Naive thymus-derived CD4-positive, alpha-beta T cell (primary cell): ENCODE data around the gene MBD5. TPM values are rescaled to one million over a fixed set of nuclear protein-coding genes. Genes with fewer than 3 reads are reported as not detected.

Source experiments
- ATAC-seq: fragments of 150-1000 bp; cut with Tn5 transposase; 2 replicates; pipeline ENCODE4 v1.10.0; 2021; ENCODE audit warnings: mild to moderate bottlenecking, moderate library complexity
- CTCF ChIA-PET: fragments of 350-600 bp; sonication (Branson Sonifier 250); formaldehyde crosslinking; loops from one replicate; lab custom pipeline; 2021; ENCODE audit warnings: antibody characterized with exemption; lab: Charles Lee
- POLR2A ChIA-PET: fragments of 350-600 bp; sonication (Branson Sonifier 250); formaldehyde crosslinking; loops from one replicate; lab custom pipeline; 2021; ENCODE audit warnings: antibody characterized with exemption, inconsistent platforms; lab: Charles Lee
- DNase-seq, 9 donors: peaks; one replicate each; pipeline versions ENCODE4 v3.0.0 to v3.0.0-alpha.2; 2020 to 2022; ENCODE audit warnings: mixed read lengths in 1 of 9
- H3K27ac ChIP-seq: one replicate; pipeline ENCODE4 v1.7.0; 2013; ENCODE audit warnings: mild to moderate bottlenecking, low read depth, low read length, moderate library complexity
- H3K27me3 ChIP-seq, 2 donors: one replicate each; pipeline ENCODE4 v1.7.0; 2013; ENCODE audit warnings: low read length in 2 of 2, mild to moderate bottlenecking in 2 of 2, moderate library complexity in 2 of 2; ENCODE audit not compliant: control insufficient read depth in 2 of 2, insufficient read depth in 2 of 2
- H3K36me3 ChIP-seq, 3 experiments: 1 replicate in 2 of 3; 2 replicates in 1 of 3; pipeline ENCODE4 v1.7.0; 2013; ENCODE audit warnings: low read length in 3 of 3, mild to moderate bottlenecking in 3 of 3, moderate library complexity in 1 of 3; ENCODE audit not compliant: insufficient read depth in 3 of 3, control insufficient read depth in 2 of 3
- H3K4me1 ChIP-seq, 2 donors: one replicate each; pipeline ENCODE4 v1.7.0; 2013; ENCODE audit warnings: low read length in 2 of 2, mild to moderate bottlenecking in 2 of 2, moderate library complexity in 1 of 2; ENCODE audit not compliant: control insufficient read depth in 2 of 2, insufficient read depth in 2 of 2
- H3K4me3 ChIP-seq: 2 replicates; pipeline ENCODE4 v1.7.0; 2013; ENCODE audit warnings: mild to moderate bottlenecking, low read length
- H3K9me3 ChIP-seq, 3 experiments: 1 replicate in 2 of 3; 2 replicates in 1 of 3; pipeline ENCODE4 v1.7.0; 2013; ENCODE audit warnings: low read length in 3 of 3; ENCODE audit not compliant: control insufficient read depth in 2 of 3
- H3K27ac Mint-ChIP-seq, 9 donors: one replicate each; pipeline ENCODE4 v1.8.0; 2020 to 2022; ENCODE audit warnings: mixed read lengths in 9 of 9, mild to moderate bottlenecking in 8 of 9, moderate library complexity in 5 of 9, inconsistent platforms in 2 of 9
- H3K27me3 Mint-ChIP-seq, 5 donors: one replicate each; pipeline ENCODE4 v1.8.0; 2021 to 2022; ENCODE audit warnings: mixed read lengths in 5 of 5, mild to moderate bottlenecking in 1 of 5
- H3K36me3 Mint-ChIP-seq, 5 donors: one replicate each; pipeline ENCODE4 v1.8.0; 2020 to 2022; ENCODE audit warnings: mixed read lengths in 5 of 5, mild to moderate bottlenecking in 3 of 5, inconsistent platforms in 1 of 5
- H3K4me1 Mint-ChIP-seq, 7 donors: one replicate each; pipeline ENCODE4 v1.8.0; 2020 to 2022; ENCODE audit warnings: mixed read lengths in 7 of 7, mild to moderate bottlenecking in 3 of 7, inconsistent platforms in 1 of 7
- H3K4me3 Mint-ChIP-seq, 10 donors: one replicate each; pipeline ENCODE4 v1.8.0; 2020 to 2022; ENCODE audit warnings: mild to moderate bottlenecking in 10 of 10, mixed read lengths in 10 of 10, moderate library complexity in 6 of 10, inconsistent platforms in 2 of 10
- H3K9me3 Mint-ChIP-seq, 11 donors: one replicate each; pipeline ENCODE4 v1.8.0; 2020 to 2022; ENCODE audit warnings: mixed read lengths in 11 of 11, mild to moderate bottlenecking in 4 of 11, inconsistent platforms in 1 of 11, moderate library complexity in 1 of 11
- intact Hi-C, 2 donors: fragments of 100-400 bp; cut with micrococcal nuclease; formaldehyde crosslinking; loops; one replicate each; pipeline ENCODE4 v1.15.1; 2023
- polyA plus RNA-seq, 2 donors: library from polyadenylated mRNA; unstranded; fragments of 300-500 nt; fragmentation: Illumina TruSeq; gene quantifications; one replicate each; pipeline ENCODE4 v1.2.3, GENCODE V29; 2021
- total RNA-seq, 6 experiments: library from RNA in 5 of 6; stranded (reverse) in 5 of 6; gene quantifications; 1 replicate in 5 of 6; 2 replicates in 1 of 6; pipeline ENCODE4 v1.2.3 and lab custom pipeline; 2021 to 2026

MBD5 gene
- total and polyA plus RNA-seq, 7 experiments from 2014 or later = 14.6 to 76.8 (median 58.6) TPM

DNA sequence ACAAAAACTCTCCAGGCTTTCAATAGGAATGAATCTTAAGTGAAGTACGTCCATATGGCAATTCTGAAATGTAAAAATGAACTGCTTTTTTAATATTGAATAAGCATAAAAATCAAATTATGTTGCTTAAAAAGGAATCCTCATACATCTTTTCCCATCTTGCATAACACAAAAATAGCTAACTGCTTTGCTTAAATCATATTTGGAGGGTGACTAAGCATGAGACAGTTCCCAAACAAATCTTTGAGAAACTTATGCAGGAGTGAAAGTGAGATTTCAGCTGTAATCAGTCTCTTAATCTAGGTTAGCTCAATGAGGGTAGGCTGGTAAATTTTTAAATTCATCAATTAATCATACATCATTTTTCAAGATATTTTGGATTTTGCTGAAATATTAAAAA lies 111.5 kb downstream of the MBD5 start:
- Histone ChIP-seq H3K27me3 (no peaks in the 10 kb centered on the region), H3K9me3 (no peaks in the 10 kb centered on the region), H3K4me1 (no peaks in the 10 kb centered on the region), H3K27ac (no peak overlapping the region), H3K36me3 (no peaks in the 10 kb centered on the region), H3K4me3 (no peak overlapping the region)
- ATAC-seq (no peak), DNase-seq (no peak)
- no peaks in the 10 kb centered on the region for H3K27me3 Mint-ChIP-seq
- H3K4me1 Mint-ChIP-seq = peaks cover 0 to 29% (median 4%) of the 10 kb centered on the region in 7 donors
- peaks cover 0 to 10% (median 4%) of the 10 kb centered on the region in 5 donors for H3K36me3 Mint-ChIP-seq
- intact Hi-C loops = no loop called here
- ChIA-PET CTCF (no interaction called here), POLR2A (no interaction called here)
- H3K4me3 Mint-ChIP-seq = no peak overlapping the region
- H3K9me3 Mint-ChIP-seq = peaks cover 0 to 2% (median 0%) of the 10 kb centered on the region in 11 donors
- H3K27ac Mint-ChIP-seq = no peak overlapping the region

DNA sequence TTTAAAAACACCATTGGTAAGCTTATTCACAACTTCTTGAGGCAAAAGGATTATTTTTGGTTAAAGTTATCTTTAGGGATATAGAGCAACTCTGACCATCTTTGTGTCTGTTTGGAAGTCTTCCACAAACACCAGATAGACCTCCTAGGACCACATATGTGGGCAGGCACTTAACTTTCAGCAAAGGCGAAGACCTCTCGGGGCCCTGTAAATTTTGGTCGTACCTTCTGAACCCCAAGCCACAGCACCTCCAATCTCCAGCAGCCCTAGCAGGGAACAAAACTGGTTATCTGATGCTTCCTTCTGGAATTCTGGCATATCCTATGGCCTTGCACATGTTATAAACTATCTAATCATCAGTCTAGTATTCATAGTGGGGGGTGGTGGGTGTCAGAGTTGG lies 114.8 kb downstream of the MBD5 start:
- Mint-ChIP-seq H3K27me3 (no peaks in the 10 kb centered on the region), H3K4me3 (no peak overlapping the region), H3K27ac (no peak overlapping the region), H3K4me1 (peaks cover 0 to 20% (median 0%) of the 10 kb centered on the region in 7 donors), H3K9me3 (peaks cover 0 to 2% (median 0%) of the 10 kb centered on the region in 11 donors), H3K36me3 (peaks cover 0 to 14% (median 5%) of the 10 kb centered on the region in 5 donors)
- DNase-seq (no peak), ATAC-seq (no peak)
- ChIA-PET CTCF (no interaction called here), POLR2A (no interaction called here)
- Histone ChIP-seq H3K4me3 (no peak overlapping the region), H3K27ac (no peak overlapping the region), H3K4me1 (no peaks in the 10 kb centered on the region), H3K27me3 (no peaks in the 10 kb centered on the region), H3K9me3 (no peaks in the 10 kb centered on the region), H3K36me3 (no peaks in the 10 kb centered on the region)
- intact Hi-C loops = no loop called here

DNA sequence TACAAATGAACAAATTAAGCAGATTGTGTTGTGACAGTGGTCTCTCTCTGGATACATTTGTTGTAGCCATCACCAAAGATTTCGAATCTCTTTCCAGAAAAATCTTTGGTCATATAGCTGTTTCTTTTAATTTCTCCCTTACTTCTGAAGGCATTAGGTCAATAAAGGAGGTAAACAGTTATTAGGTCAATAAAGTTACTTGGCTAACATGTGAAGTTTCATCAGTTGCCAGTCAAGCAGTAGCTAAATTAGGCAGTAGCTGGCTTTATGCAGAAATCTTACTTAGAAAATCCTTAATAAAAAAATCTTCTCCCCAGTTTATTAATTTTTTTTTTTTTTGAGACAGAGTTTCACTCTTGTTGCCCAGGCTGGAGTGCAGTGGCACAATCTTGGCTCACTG lies 115.5 kb downstream of the MBD5 start:
- intact Hi-C loops = no loop called here
- ChIA-PET POLR2A (no interaction called here), CTCF (no interaction called here)
- H3K27me3 Mint-ChIP-seq = no peaks in the 10 kb centered on the region
- Histone ChIP-seq H3K9me3 (no peaks in the 10 kb centered on the region), H3K27me3 (no peaks in the 10 kb centered on the region), H3K36me3 (no peaks in the 10 kb centered on the region), H3K4me3 (no peak overlapping the region), H3K27ac (no peak overlapping the region), H3K4me1 (no peaks in the 10 kb centered on the region)
- DNase-seq (no peak), ATAC-seq (no peak)
- no peak overlapping the region for H3K27ac Mint-ChIP-seq
- H3K4me3 Mint-ChIP-seq = no peak overlapping the region
- peaks cover 0 to 20% (median 5%) of the 10 kb centered on the region in 5 donors for H3K36me3 Mint-ChIP-seq
- H3K4me1 Mint-ChIP-seq = peaks cover 0 to 14% (median 0%) of the 10 kb centered on the region in 7 donors
- peaks cover 0 to 2% (median 0%) of the 10 kb centered on the region in 11 donors for H3K9me3 Mint-ChIP-seq

DNA sequence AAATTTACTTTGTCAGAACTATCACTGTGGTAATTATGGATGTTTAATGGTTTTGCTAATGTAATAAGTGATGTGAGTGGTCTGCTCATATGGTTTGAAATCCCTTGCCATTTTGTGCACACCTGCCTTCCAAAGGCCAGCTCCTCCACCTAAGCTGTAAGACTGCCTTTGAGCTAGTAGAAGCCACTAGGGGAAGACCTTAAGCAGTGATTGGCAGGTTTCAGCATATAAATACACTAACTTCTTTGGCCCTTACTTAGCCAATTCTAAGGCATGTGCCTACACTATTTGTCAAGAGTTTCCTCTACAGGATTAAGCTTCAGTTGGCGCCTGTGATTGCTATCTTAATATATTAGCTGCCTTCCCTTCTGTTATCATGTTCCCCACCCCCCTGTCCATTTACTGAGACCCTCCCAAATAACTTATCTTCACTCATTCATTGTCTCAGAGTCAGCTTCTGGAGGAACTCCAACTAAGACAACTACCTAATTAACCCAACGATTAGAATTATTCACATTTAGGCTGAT lies 141.1 kb downstream of the MBD5 start:
- no peaks in the 10 kb centered on the region for H3K27me3 Mint-ChIP-seq
- H3K4me1 ChIP-seq = no peaks in the 10 kb centered on the region
- no peak for ATAC-seq
- DNase-seq = no peak
- no peak overlapping the region for H3K4me3 Mint-ChIP-seq
- H3K9me3 ChIP-seq = no peaks in the 10 kb centered on the region
- H3K27ac Mint-ChIP-seq = no peak overlapping the region
- POLR2A ChIA-PET = no interaction called here
- H3K27ac ChIP-seq = no peak overlapping the region
- H3K36me3 ChIP-seq = no peaks in the 10 kb centered on the region
- no peak overlapping the region for H3K4me3 ChIP-seq
- peaks cover 0 to 10% (median 2%) of the 10 kb centered on the region in 7 donors for H3K4me1 Mint-ChIP-seq
- intact Hi-C loops = no loop called here
- no peaks in the 10 kb centered on the region for H3K27me3 ChIP-seq
- peaks cover 0 to 29% (median 0%) of the 10 kb centered on the region in 5 donors for H3K36me3 Mint-ChIP-seq
- CTCF ChIA-PET = no interaction called here
- H3K9me3 Mint-ChIP-seq = no peaks in the 10 kb centered on the region

DNA sequence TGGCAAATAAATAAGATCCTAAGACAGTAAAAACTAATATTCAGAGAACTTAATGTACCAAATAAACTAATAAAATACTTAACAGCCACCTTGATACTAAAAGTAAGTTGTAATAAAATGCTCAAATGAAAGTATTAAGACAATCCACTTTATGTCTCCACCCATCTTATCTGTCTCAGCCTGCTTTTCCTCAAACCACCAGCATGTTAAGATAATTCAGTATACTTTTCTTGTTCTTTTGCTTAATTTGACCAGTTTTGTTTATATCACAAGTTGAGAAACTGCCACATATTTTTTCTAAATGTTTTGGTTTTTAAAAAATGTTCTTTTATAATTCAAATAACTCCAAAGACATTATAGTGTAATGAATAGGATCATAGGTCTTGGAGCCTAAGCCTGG lies 142.0 kb downstream of the MBD5 start:
- Histone ChIP-seq H3K27ac (no peak overlapping the region), H3K9me3 (no peaks in the 10 kb centered on the region), H3K36me3 (no peaks in the 10 kb centered on the region), H3K27me3 (no peaks in the 10 kb centered on the region), H3K4me1 (no peaks in the 10 kb centered on the region), H3K4me3 (no peak overlapping the region)
- peaks cover 0 to 33% (median 1%) of the 10 kb centered on the region in 5 donors for H3K36me3 Mint-ChIP-seq
- peaks cover 0 to 10% (median 3%) of the 10 kb centered on the region in 7 donors for H3K4me1 Mint-ChIP-seq
- H3K27ac Mint-ChIP-seq = no peak overlapping the region
- H3K27me3 Mint-ChIP-seq = no peaks in the 10 kb centered on the region
- H3K9me3 Mint-ChIP-seq = no peaks in the 10 kb centered on the region
- CTCF ChIA-PET = no interaction called here
- ATAC-seq = no peak
- POLR2A ChIA-PET = no interaction called here
- H3K4me3 Mint-ChIP-seq = no peak overlapping the region
- intact Hi-C loops = no loop called here
- no peak for DNase-seq

DNA sequence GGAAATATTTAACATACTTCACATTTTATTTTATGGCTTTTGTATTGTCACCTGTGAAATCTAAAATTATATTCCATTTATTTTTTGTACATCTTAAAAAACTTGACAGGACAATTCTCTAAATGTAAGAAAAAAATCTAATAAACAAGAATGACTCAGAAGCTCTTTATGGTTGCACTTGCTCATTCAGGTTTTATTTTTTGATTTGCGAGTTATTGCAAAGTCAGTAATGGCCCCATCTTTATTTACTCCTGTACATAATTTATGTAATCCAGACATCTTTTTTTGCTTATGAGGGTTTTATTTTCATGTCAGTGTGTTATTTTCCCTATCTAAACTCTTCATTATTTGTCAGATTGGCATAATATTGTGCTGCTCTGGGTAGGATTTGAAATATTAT lies 145.1 kb downstream of the MBD5 start:
- no peaks in the 10 kb centered on the region for H3K27me3 ChIP-seq
- Mint-ChIP-seq H3K4me3 (no peak overlapping the region), H3K27me3 (no peaks in the 10 kb centered on the region), H3K4me1 (peaks cover 0 to 10% (median 0%) of the 10 kb centered on the region in 7 donors), H3K27ac (no peak overlapping the region), H3K36me3 (peaks cover 0 to 36% (median 25%) of the 10 kb centered on the region in 5 donors), H3K9me3 (peaks cover 0 to 9% (median 2%) of the 10 kb centered on the region in 11 donors)
- CTCF ChIA-PET = no interaction called here
- no peak overlapping the region for H3K27ac ChIP-seq
- no peak overlapping the region for H3K4me3 ChIP-seq
- no peaks in the 10 kb centered on the region for H3K9me3 ChIP-seq
- intact Hi-C loops = no loop called here
- no peaks in the 10 kb centered on the region for H3K4me1 ChIP-seq
- no peaks in the 10 kb centered on the region for H3K36me3 ChIP-seq
- ATAC-seq = no peak
- POLR2A ChIA-PET = no interaction called here
- no peak for DNase-seq

DNA sequence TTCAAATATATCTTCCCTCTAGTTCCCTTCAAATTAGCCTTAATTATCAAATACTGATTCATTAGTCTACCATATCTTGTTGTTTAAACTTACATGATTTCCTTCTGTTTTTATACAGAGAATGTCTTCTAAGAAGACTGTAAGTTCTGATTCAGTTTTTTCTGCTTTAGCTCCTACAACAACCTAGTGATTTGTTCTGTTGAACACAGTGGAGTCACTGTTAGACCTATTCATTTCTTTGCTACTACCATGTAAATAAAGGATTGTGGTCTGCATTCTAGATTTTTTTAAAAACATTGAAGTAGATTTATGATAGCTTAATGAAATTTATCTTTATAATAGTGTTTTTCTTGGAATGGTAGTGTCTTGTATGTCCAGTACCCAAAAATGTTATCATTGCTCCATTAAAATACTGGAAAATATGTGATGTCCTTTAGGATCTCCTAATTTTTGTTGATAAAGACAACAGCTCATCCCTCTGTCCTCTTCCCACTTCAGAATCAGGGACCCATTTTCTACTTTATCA lies 146.4 kb downstream of the MBD5 start:
- H3K4me3 ChIP-seq = no peak overlapping the region
- POLR2A ChIA-PET = no interaction called here
- intact Hi-C loops = no loop called here
- H3K9me3 ChIP-seq = no peaks in the 10 kb centered on the region
- H3K4me1 ChIP-seq = no peaks in the 10 kb centered on the region
- ATAC-seq (no peak), DNase-seq (no peak)
- H3K27me3 Mint-ChIP-seq = no peaks in the 10 kb centered on the region
- no peaks in the 10 kb centered on the region for H3K27me3 ChIP-seq
- no peak overlapping the region for H3K27ac Mint-ChIP-seq
- no peak overlapping the region for H3K4me3 Mint-ChIP-seq
- H3K27ac ChIP-seq = no peak overlapping the region
- peaks cover 0 to 10% (median 0%) of the 10 kb centered on the region in 7 donors for H3K4me1 Mint-ChIP-seq
- no peaks in the 10 kb centered on the region for H3K36me3 ChIP-seq
- H3K36me3 Mint-ChIP-seq = peaks cover 0 to 38% (median 31%) of the 10 kb centered on the region in 5 donors
- peaks cover 0 to 9% (median 2%) of the 10 kb centered on the region in 11 donors for H3K9me3 Mint-ChIP-seq
- CTCF ChIA-PET = no interaction called here
